ENCODE measurements around the gene GRIFIN. TPM values are rescaled to one million over a fixed set of nuclear protein-coding genes. Genes with fewer than 3 reads are reported as not detected.
"Not testable (repeated sequence)": the region's sequence is repeated elsewhere in the genome, so short reads cannot be mapped to it uniquely, and the experiment has no call there.

Gene GRIFIN
- total RNA-seq, 1 donor from 2014 or later: not detected

DNA sequence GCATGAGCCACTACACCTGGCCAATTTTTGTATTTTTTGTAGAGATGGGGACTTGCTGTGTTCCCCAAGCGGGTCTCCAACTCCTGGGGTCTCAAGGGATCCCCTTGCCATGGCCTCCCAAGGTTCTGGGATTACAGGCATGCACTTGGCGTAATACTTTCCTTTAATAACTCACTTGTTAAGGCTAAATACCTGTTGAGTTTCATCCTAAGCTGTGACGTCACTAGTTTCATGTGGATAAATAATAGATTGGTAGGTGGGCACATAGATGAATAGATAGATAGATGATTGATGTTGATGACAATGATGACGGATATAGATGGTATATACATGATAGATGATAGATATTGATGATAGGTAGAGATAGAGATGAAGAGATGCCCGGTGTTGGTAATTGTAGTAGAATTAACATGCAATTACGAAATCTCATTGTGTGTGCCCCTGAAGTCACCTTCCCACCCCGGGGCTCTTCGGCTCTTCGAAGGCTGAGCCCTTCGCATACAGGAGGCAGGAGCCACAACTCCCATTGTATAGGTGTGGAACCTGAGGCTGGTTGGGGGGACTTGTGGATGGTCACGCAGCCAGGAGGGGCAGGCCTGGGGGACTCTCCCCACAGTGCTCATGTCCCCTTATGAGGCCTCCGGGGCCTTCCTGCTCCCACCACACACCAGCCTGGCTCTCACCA lies 2.6 kb downstream of the GRIFIN start:
- no peak for DNase-seq
- H3K27me3 ChIP-seq (ENCODE audit: low read depth): peaks cover 44% of the 10 kb centered on the region
- H3K36me3 ChIP-seq: no peaks in the 10 kb centered on the region
- TF ChIP-seq CTCF (IDR thresholded peaks at IDR 0.05; ENCODE audit: borderline replicate concordance): no peak
- H3K4me1 ChIP-seq: peaks cover 31% of the 10 kb centered on the region
- no peak overlapping the region for H3K4me3 ChIP-seq
- H3K9me3 ChIP-seq (replicated peaks): no peaks in the 10 kb centered on the region
- intact Hi-C loops (cut with micrococcal nuclease): no loop called here
- no peak overlapping the region for H3K27ac ChIP-seq (replicated peaks)

- no peaks in the 10 kb centered on the region for H3K36me3 ChIP-seq
- H3K4me3 ChIP-seq: no peak overlapping the region
- no peak overlapping the region for H3K27ac ChIP-seq (replicated peaks)
- intact Hi-C loops (cut with micrococcal nuclease): no loop called here
- peaks cover 23% of the 10 kb centered on the region for H3K4me1 ChIP-seq
- DNase-seq: no peak
- no peaks in the 10 kb centered on the region for H3K9me3 ChIP-seq (replicated peaks)
- peaks cover 35% of the 10 kb centered on the region for H3K27me3 ChIP-seq (ENCODE audit: low read depth)
- no peak for TF ChIP-seq CTCF (IDR thresholded peaks at IDR 0.05; ENCODE audit: borderline replicate concordance)
These were observed 3.5 kb downstream of the GRIFIN start for GRCh38 chr7:2472739-2473138.

- TF ChIP-seq CTCF (IDR thresholded peaks at IDR 0.05; ENCODE audit: borderline replicate concordance): no peak
- no peaks in the 10 kb centered on the region for H3K36me3 ChIP-seq
- DNase-seq: peak; percentile 69
- peaks cover 22% of the 10 kb centered on the region for H3K27me3 ChIP-seq (ENCODE audit: low read depth)
- peaks cover 15% of the 10 kb centered on the region for H3K4me1 ChIP-seq
- no peak overlapping the region for H3K4me3 ChIP-seq
- peak overlapping the region; percentile 47 for H3K27ac ChIP-seq (replicated peaks)
- intact Hi-C loops (cut with micrococcal nuclease): no loop called here
- no peaks in the 10 kb centered on the region for H3K9me3 ChIP-seq (replicated peaks)
These were observed 4.8 kb downstream of the GRIFIN start for GRCh38 chr7:2471396-2471795.

DNA sequence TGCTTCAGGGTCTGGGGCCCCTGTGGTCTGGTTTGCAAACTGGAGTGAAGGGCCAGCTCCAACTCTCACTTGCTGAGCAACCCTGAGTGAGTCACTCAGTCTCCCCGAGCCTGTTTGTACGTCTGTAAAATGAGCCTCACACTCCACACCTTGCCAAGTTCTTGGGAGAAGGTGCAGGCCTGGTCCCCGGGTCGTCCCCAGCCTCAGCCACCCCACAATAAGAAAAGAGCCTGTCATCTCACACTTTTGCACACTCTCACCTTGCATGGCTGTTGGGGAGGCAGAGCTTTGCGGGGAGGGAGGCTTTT lies 5.2 kb downstream of the GRIFIN start:
- Histone ChIP-seq H3K9me3 (replicated peaks) (no peaks in the 10 kb centered on the region), H3K27ac (replicated peaks) (peak overlapping the region; percentile 47), H3K4me3 (no peak overlapping the region), H3K4me1 (peaks cover 15% of the 10 kb centered on the region), H3K36me3 (no peaks in the 10 kb centered on the region), H3K27me3 (ENCODE audit: low read depth) (peaks cover 22% of the 10 kb centered on the region)
- intact Hi-C loops (cut with micrococcal nuclease): no loop called here
- no peak for TF ChIP-seq CTCF (IDR thresholded peaks at IDR 0.05; ENCODE audit: borderline replicate concordance)
- no peak for DNase-seq

- Histone ChIP-seq H3K27me3 (ENCODE audit: low read depth) (peaks cover 22% of the 10 kb centered on the region), H3K36me3 (no peaks in the 10 kb centered on the region), H3K4me3 (no peak overlapping the region), H3K4me1 (peaks cover 15% of the 10 kb centered on the region), H3K9me3 (replicated peaks) (no peaks in the 10 kb centered on the region), H3K27ac (replicated peaks) (peak overlapping the region; percentile 47)
- intact Hi-C loops (cut with micrococcal nuclease): no loop called here
- TF ChIP-seq CTCF (IDR thresholded peaks at IDR 0.05; ENCODE audit: borderline replicate concordance): no peak
- DNase-seq: no peak
These were observed 5.8 kb downstream of the GRIFIN start for GRCh38 chr7:2470204-2471021.

DNA sequence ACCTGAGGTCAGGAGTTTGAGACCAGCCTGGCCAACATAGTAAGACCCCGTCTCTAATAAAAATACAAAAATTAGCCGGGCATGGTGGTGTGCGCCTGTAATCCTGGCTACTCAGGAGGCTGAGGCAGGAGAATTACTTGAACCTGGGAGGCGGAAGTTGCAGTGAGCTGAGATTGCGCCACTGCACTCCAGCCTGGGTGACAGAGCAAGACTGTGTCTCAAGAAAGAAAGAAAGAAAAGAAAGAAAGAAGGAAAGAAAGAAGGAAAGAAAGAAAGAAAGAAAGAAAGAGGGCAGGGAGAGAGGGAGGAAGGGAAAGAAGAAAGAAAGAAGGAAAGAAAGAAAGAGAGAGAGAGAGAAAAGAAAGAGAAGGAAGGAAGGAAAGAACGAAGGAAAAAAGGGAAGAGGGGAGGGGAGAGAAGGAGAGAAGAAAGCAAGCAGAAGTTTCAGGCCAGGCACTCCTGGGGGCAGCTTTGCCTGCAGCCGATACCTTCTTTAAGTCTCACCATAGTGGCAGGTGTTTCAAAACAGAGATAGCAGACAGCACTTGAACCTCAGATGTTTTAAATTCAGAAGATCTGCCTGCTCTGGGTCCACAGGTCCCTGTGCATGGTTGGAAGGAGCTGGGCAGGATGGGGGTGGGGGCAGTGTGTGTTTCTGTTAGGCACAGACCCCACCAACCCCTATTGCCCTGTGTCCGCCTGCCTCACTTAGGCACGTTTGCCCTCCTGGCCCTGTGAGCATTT lies 6.6 kb downstream of the GRIFIN start:
- H3K27ac ChIP-seq (replicated peaks); H3K36me3 ChIP-seq; DNase-seq; H3K9me3 ChIP-seq (replicated peaks); H3K4me3 ChIP-seq; intact Hi-C loops (cut with micrococcal nuclease): not testable (repeated sequence)
- H3K27me3 ChIP-seq (ENCODE audit: low read depth): peaks cover 22% of the 10 kb centered on the region
- H3K4me1 ChIP-seq: peaks cover 15% of the 10 kb centered on the region

All from left ventricle myocardium inferior (tissue), 1 donor.